NCI-H69 (cell line): Measurements from ENCODE around the gene C2orf72.
A peak's percentile ranks its signal among the peaks of the same experiment; 100 is the strongest.
"Not testable (repeated sequence)": the region's sequence is repeated elsewhere in the genome, so short reads cannot be mapped to it uniquely, and the experiment has no call there.

ENCODE experiments used
- DNase-seq: peaks from one replicate; lab custom pipeline; 2025; lab: John Stamatoyannopoulos, UW

Gene C2orf72

DNA sequence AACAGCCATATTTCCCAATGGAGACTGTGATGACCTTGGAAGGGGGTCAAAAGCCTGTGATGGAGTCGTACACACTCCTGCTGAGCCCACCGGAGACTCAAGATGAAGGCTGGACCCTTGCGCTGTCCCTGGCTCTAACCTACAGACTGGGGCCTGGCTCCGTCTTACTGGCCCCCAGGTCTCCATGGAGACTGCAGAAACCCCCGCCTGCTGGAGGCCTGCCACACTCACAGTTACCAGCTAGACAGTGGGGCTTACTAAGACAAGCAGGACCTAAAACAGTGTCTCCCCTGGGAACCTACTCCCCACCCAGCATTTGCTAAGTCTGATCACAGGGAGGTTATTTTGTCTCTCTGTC lies 9.6 kb downstream of the C2orf72 start:
- no peak for DNase-seq

- DNase-seq, result no peak
These were observed 10.1 kb downstream of the C2orf72 start for GRCh38 chr2:231047274-231047922.

DNA sequence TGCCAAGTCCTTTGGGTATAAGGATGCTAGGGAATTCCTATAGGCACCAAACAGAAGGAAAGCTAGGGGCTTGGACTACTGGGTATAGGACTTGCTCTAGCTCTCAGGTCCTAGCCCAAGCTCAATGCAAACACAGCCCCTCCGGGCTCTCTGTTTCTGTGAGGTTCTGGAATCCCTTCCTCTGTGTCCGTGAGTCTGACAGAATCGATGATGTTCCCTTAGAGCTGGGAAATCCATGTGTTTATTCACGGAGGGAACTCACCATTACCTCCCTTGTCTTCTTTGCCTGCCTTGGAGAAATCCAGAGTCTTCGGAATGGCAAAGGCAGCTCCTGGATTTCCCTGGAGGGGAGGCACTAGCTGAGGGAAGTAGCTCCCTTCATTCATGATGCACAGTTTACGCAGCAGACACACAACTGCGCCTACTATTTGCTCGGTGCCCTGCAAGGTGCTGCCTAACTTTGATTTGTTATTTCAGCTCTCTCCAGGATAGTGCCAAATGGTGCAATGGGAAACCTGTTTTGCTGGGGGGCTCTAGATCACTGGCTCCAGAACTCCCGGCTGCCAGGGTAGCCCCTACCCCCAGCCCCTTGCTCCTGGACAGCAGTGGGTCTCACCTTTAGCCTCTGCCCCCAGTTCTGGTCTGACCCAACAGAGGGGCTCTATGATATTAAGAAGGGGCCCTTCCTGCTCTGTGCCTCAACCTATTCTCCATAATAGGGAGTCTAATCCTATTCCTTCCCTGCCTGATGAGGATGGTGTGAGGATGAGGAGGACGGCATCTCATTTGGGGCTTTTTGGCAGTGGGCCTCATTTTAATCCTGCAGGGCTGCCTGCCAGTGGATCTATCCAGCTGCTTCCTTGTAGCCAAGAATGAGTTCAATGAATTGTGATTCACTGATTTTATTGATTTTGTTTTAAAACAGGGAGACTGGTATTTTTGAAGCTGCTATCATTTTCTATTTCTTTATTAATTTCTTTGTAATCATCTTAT lies 10.9 kb downstream of the C2orf72 start:
- no peak for DNase-seq

DNA sequence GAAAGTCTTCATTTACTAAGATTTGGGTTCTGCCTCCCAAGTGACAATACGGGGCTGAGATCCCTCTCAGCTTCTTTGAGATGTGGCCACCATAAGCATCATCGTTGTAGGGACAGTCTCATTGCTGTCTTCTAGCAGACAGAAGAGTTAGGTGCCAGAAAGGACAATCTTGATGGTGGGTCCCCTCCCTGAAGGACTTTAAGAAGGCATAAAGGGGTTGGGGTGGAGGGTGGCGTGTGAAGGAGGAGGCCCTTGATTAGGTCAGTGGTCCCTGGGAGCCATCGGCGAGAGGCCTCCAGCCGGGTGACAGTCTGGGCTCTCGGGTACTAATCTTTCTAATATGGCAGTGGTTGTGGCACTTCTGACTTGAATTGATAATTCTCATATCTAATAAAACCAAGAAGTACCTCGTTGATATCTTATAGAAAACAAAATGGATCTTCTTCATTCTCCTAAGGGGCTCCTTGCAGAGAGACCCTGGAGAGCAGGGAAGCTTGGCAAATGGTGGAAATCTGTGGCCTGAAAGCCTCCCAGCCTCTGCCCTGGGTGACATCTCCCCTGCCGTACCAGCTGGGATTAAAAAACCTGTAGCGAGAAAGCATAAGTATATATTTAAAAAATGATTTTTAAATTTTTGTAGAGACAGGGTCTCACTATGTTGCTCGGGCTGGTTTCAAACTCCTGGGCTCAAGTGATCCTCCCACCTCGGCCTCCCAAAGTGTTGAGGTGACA lies 12.1 kb downstream of the C2orf72 start:
- no peak for DNase-seq

DNA sequence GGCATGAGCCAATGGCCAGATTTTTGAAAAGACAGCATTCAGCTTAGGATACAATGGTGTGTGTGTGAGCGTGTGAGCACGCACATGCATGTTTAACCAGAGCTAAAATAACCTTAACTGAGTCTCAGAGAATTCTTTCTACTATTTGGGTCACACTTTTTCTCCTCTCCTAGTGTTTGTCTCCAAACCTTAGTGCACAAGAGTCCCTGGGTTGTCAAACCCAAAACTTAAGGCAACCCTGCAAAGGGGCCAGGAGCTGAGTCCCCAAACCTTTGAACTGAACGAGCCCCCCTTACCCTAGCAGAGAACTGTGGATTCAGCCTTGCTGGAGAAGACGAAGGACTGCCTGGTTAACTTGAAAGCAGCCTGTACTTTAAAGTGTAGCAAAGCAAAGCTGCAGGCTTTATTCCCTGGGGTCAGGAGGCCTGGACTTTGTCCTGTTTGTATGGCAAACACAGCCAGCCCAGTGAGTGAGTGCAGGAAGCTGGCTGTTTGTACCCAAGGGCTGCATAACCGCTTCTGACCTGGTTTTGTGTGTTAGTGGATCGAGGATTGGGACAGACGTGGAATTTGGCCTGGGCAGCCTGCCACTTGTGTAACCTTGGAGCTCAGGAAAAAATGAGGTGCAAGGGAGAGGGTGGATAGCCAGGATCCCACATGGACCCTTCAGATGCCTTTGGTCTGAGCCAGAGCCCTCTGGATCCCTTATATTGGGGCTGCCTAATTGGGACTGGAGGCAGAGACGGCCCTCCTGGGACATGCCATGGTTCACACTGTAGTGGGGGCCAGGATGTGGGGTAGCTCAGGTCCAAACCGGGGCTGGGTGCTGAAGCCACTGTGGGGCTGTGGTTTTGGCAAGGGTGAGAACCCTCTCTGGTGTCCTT lies 12.9 kb downstream of the C2orf72 start:
- peak; percentile 25 for DNase-seq

DNA sequence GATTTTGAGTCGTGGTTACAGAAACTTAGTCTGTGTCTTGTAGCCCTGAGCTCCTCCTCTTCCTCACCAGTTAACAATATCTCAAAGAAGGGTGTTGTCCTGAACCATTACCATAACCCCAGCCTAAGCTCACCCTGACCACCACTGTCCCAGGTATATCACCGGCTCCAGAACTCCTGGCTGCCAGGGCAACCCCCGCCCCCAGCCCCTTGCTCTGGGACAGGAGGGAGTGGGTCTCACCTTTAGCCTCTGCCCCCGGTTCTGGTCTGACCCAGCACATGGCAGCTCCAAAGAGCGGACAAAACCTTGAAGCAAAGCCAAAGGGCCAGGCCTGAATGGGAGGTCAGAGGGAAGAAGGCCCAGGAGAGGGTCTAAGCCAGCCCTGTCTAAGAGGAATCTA lies 13.8 kb downstream of the C2orf72 start:
- no peak for DNase-seq

DNA sequence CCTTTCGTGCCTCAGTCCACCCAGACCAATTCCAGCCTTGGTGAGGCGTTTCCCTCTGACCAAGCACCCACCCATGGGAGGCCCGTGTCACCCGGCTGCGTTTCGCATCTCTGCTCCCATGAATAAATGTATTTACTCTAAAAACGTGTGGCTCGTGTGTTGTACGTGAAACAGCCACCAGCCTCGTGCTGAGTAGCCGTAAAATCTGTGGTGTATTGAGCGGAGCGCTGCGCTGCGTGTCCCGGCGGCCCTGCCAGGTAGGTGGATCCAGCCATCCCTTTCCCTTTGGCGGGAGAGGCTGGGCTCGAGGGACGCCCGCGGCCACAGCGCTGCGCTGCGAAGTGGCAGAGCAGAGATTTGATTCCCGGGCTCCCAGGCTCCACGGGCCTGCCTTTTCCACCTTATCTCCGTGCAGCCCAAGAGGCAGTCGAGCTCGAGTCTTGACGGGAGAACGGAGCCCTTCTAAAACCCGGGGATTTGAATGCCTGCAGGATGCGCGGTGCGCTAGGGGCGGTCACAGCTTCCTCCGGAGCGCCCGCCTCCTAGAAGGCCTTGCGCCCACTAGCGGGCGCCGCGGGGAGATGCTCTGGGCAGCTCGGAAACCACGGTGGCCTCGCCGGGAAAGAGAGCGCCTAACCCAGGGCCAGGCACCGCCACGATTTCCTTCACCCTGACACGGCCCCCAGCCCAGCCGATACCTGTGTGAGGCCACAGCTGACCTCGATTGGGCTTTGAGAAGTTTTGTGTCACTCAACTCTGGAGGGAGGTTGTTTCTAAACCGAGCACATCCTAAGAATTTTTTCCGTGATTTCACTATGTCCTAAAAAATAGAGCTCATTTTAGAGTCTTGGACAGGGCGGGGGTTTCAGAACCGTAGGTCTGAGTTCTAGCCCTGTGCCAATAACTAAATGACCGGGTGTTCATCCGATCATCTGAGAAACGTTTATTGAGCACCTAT lies 15.4 kb downstream of the C2orf72 start:
- peak; percentile 86 for DNase-seq

DNA sequence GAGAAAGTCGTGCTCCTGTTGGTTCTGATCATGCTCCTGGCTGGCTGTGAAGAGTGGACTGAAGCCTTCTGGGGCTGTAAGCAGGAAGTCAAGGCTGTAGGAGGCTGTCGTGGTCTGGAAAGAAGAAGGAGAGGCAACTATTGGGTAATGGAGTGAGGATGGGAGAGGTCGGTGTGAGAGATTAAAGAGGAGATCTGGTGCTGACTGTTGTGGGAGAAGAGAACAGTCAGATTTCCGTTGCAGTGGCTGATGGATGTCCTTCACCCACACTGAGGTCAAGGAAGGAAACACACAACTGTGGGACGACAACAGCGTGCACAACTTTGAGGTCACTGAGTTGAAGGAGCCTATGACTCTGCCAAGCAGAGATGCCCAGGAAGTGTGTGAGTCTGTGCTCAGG lies 16.5 kb downstream of the C2orf72 start:
- DNase-seq, result no peak

DNA sequence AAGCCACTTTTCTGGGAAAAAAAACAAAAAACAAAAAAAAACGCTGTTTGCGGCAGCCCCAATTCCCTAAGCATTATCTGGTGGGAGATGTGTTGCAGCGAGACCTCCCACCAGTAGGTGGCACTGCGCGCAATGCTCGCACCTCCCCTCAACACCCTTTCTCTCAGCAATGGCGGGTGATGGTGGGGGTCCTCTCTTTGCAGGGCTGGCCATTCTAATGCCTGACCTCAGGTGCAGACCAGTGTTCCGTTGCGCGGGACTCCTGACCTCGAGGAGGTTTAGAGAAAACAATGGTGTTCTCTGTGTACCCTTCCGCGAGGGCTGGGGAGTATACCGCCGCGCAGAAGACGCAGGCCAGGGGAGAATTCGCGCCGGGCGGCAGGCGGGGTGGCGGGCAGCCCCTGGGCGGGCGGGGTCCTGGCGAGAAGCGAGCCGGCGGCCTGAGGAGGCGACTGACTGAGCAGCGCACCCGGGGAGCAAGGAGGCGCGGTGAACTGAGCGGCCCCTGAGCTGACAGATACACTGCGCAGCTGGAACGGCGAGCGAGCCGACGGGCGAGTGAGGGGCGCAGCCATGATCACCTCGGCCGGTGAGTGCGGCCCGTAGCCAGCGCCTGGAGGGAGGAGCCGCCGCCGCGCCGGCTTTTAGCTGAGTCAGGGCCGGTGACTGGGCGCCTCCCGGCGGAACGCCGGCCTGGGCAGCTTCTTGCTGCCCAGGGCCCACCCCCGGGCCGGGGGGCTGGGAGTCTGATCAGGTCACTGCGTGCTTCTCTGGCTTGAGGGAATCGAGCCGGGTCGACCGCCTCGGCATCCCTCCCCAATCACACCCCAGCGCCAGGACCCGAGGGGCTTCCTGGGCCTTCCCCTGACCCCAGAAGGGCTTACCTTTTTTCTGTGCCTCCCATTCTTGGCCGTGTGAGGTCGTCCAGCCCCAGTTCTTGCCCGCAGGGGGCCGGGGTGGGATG lies 19.4 kb downstream of the C2orf72 start, which contains the start of gene PSMD1:
Gene PSMD1, plus strand, starts transcription at position 415 of the 964 bp plus-strand sequence. Its CDS starts 159 bp downstream, at position 574.
- peak; percentile 85 for DNase-seq

DNA sequence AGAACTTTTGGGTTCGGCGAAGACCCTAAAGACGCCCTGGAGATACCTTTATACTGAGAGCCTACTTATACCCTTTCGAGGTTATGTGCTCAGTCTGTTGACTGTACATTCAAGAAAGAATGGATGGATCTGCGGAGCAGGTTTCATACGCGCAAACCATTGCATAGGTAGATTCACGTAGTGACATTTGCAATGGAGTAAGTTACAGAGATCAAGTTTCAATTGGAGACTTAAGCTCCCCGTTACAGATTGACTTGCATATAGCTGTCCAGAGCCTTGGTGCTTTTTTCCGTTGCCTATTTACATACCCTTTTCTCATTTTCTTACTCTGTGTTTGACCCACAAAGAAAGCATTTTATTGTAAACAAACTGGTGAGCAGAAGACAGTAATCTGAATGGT lies 20.3 kb downstream of the C2orf72 start:
- no peak for DNase-seq

GRCh38 chr2:231058761-231059550 lies 21.6 kb downstream of the C2orf72 start:
- DNase-seq, result no peak

DNA sequence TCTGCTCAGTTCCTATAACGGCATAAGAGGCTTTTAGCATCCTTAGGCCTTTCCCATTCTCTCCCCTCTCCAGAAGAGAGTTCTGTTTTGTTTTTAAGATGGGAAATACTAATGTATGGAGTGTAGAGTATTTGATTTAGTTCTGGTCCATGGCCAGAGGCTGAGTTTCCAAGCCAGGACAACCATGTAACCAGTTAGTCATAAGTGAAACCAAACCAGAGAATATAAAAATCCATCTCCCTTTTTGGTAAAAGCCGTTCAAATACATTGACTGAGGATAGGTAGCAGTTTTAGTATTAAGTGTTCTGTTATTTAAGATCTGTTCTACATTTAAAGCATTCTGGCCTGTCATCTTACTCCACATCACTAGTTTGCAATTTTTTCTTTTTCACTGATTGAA lies 22.4 kb downstream of the C2orf72 start:
- DNase-seq, result no peak

DNA sequence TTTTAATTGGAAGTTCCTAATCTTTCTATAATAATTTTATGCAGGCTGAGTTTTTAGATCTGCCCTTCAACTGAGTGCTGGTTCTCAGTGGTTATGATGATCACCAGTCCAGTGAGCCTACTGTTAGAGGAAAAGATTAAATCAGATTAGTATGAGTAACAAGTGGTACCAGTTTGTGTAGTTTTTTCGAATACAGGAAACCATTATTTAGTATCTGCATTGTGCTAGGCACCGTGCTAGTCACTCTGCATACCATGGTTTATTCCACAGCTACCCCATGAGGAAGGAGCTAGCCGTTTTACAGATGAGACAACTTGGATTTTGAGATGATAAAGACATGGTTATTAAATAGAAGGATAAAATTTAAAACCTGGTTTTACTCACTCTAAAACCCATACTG lies 25.5 kb downstream of the C2orf72 start:
- DNase-seq, result no peak

- DNase-seq, result no peak
These were observed 26.0 kb downstream of the C2orf72 start for GRCh38 chr2:231063347-231063746.

DNA sequence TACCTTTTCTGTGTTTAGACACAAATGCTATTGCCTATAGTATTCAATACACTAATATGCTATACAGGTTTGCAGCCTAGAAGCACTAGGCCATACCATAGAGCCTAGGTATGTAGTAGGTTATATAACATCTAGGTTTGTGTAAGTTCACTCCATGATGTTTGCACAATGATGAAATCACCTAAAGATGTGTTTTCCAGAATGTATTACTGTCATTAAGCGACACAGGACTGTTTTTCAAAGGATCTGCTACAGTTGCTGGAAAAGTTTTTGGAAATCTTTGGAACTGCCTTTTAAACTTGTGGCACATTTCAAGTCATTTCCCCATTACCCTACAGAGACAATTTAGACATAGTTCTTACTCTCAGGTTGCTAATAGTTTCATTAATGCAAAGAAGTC lies 28.6 kb downstream of the C2orf72 start:
- DNase-seq, result no peak

GRCh38 chr2:231067531-231067930 lies 30.2 kb downstream of the C2orf72 start:
- DNase-seq, result not testable (repeated sequence)

- DNase-seq, result no peak
These were observed 31.4 kb downstream of the C2orf72 start for GRCh38 chr2:231068525-231069222.
